Measurements from ENCODE around the gene DNAH6.

DNAH6 gene

GRCh38 chr2:84788027-84788426 is 271.7 kb downstream of the DNAH6 start:
- no peaks in the 10 kb centered on the region for H3K36me3 ChIP-seq (ENCODE audit: control insufficient read depth, insufficient read depth, low read length)
- H4K8ac ChIP-seq (ENCODE audit: low read depth, low read length) = no peak overlapping the region
- H3K4me1 ChIP-seq (ENCODE audit: control insufficient read depth, low read depth, low read length) = no peaks in the 10 kb centered on the region
- WGBS (ENCODE audit: extremely low coverage, insufficient coverage, low lambda C conversion rate) = no CpG with 5 or more reads among the region's 1 CpG
- no peak overlapping the region for H3K27ac ChIP-seq (ENCODE audit: low read depth, low read length)
- DNase-seq = no peak
- no peak overlapping the region for H2BK5ac ChIP-seq (ENCODE audit: low read length)
- no peaks in the 10 kb centered on the region for H3K79me1 ChIP-seq (ENCODE audit: low read length)
- no peak overlapping the region for H3K4me2 ChIP-seq (ENCODE audit: low read length)
- H3K27me3 ChIP-seq (ENCODE audit: insufficient read depth, low read length, poor library complexity) = no peaks in the 10 kb centered on the region
- no peak overlapping the region for H3K4ac ChIP-seq (ENCODE audit: low read depth, low read length)
- H3K18ac ChIP-seq (ENCODE audit: low read length) = no peak overlapping the region
- H3K4me3 ChIP-seq (ENCODE audit: low read length) = no peak overlapping the region
- no peak overlapping the region for H3K23ac ChIP-seq (ENCODE audit: low read length)
- H3K9ac ChIP-seq (ENCODE audit: low read length) = no peak overlapping the region
- no peak overlapping the region for H4K5ac ChIP-seq (ENCODE audit: low read length)
- no peaks in the 10 kb centered on the region for H3K79me2 ChIP-seq (ENCODE audit: control insufficient read depth, insufficient read depth, low read length)
- no peak overlapping the region for H2BK15ac ChIP-seq (replicated peaks; ENCODE audit: low read depth)
- no peak overlapping the region for H2BK120ac ChIP-seq (ENCODE audit: low read depth, low read length)
- H2AK5ac ChIP-seq (ENCODE audit: low read length) = no peak overlapping the region
- no peak overlapping the region for H3K56ac ChIP-seq (ENCODE audit: low read length)

- Histone ChIP-seq H3K4ac (ENCODE audit: low read depth, low read length) (no peak overlapping the region), H3K36me3 (ENCODE audit: control insufficient read depth, insufficient read depth, low read length) (no peaks in the 10 kb centered on the region), H3K9ac (ENCODE audit: low read length) (no peak overlapping the region), H3K4me3 (ENCODE audit: low read length) (no peak overlapping the region), H3K27me3 (ENCODE audit: insufficient read depth, low read length, poor library complexity) (no peaks in the 10 kb centered on the region), H3K27ac (ENCODE audit: low read depth, low read length) (no peak overlapping the region), H4K5ac (ENCODE audit: low read length) (no peak overlapping the region), H4K8ac (ENCODE audit: low read depth, low read length) (no peak overlapping the region), H3K79me1 (ENCODE audit: low read length) (no peaks in the 10 kb centered on the region), H3K4me2 (ENCODE audit: low read length) (no peak overlapping the region), H2AK5ac (ENCODE audit: low read length) (no peak overlapping the region), H3K56ac (ENCODE audit: low read length) (no peak overlapping the region), H3K18ac (ENCODE audit: low read length) (no peak overlapping the region), H3K4me1 (ENCODE audit: control insufficient read depth, low read depth, low read length) (no peaks in the 10 kb centered on the region), H3K79me2 (ENCODE audit: control insufficient read depth, insufficient read depth, low read length) (no peaks in the 10 kb centered on the region), H3K23ac (ENCODE audit: low read length) (no peak overlapping the region), H2BK120ac (ENCODE audit: low read depth, low read length) (no peak overlapping the region), H2BK15ac (replicated peaks; ENCODE audit: low read depth) (no peak overlapping the region), H2BK5ac (ENCODE audit: low read length) (no peak overlapping the region)
- DNase-seq = no peak
- no CpG with 5 or more reads among the region's 3 CpGs for WGBS (ENCODE audit: extremely low coverage, insufficient coverage, low lambda C conversion rate)
Observed at GRCh38 chr2:84788498-84788897, 272.2 kb downstream of the DNAH6 start.

- no peak overlapping the region for H3K4ac ChIP-seq (ENCODE audit: low read depth, low read length)
- H2BK15ac ChIP-seq (replicated peaks; ENCODE audit: low read depth) = no peak overlapping the region
- no peaks in the 10 kb centered on the region for H3K79me2 ChIP-seq (ENCODE audit: control insufficient read depth, insufficient read depth, low read length)
- H3K79me1 ChIP-seq (ENCODE audit: low read length) = no peaks in the 10 kb centered on the region
- no peak overlapping the region for H3K9ac ChIP-seq (ENCODE audit: low read length)
- no peak overlapping the region for H3K27ac ChIP-seq (ENCODE audit: low read depth, low read length)
- H2AK5ac ChIP-seq (ENCODE audit: low read length) = no peak overlapping the region
- no peak overlapping the region for H3K4me2 ChIP-seq (ENCODE audit: low read length)
- H3K4me3 ChIP-seq (ENCODE audit: low read length) = no peak overlapping the region
- no peak overlapping the region for H3K18ac ChIP-seq (ENCODE audit: low read length)
- no peaks in the 10 kb centered on the region for H3K27me3 ChIP-seq (ENCODE audit: insufficient read depth, low read length, poor library complexity)
- H3K56ac ChIP-seq (ENCODE audit: low read length) = no peak overlapping the region
- no peaks in the 10 kb centered on the region for H3K4me1 ChIP-seq (ENCODE audit: control insufficient read depth, low read depth, low read length)
- H4K5ac ChIP-seq (ENCODE audit: low read length) = no peak overlapping the region
- H3K36me3 ChIP-seq (ENCODE audit: control insufficient read depth, insufficient read depth, low read length) = no peaks in the 10 kb centered on the region
- H2BK5ac ChIP-seq (ENCODE audit: low read length) = no peak overlapping the region
- no peak overlapping the region for H4K8ac ChIP-seq (ENCODE audit: low read depth, low read length)
- no peak overlapping the region for H3K23ac ChIP-seq (ENCODE audit: low read length)
- WGBS (ENCODE audit: extremely low coverage, insufficient coverage, low lambda C conversion rate) = no CpG with 5 or more reads among the region's 6 CpGs
- no peak overlapping the region for H2BK120ac ChIP-seq (ENCODE audit: low read depth, low read length)
- DNase-seq = no peak
Observed at GRCh38 chr2:84792856-84793522, 276.7 kb downstream of the DNAH6 start.

GRCh38 chr2:84793641-84794040 is 277.3 kb downstream of the DNAH6 start:
- Histone ChIP-seq H3K79me1 (ENCODE audit: low read length) (no peaks in the 10 kb centered on the region), H3K4ac (ENCODE audit: low read depth, low read length) (no peak overlapping the region), H2BK120ac (ENCODE audit: low read depth, low read length) (no peak overlapping the region), H3K4me3 (ENCODE audit: low read length) (no peak overlapping the region), H2BK15ac (replicated peaks; ENCODE audit: low read depth) (no peak overlapping the region), H3K23ac (ENCODE audit: low read length) (no peak overlapping the region), H4K5ac (ENCODE audit: low read length) (no peak overlapping the region), H3K56ac (ENCODE audit: low read length) (no peak overlapping the region), H2AK5ac (ENCODE audit: low read length) (no peak overlapping the region), H3K4me1 (ENCODE audit: control insufficient read depth, low read depth, low read length) (no peaks in the 10 kb centered on the region), H3K27me3 (ENCODE audit: insufficient read depth, low read length, poor library complexity) (no peaks in the 10 kb centered on the region), H2BK5ac (ENCODE audit: low read length) (no peak overlapping the region), H3K4me2 (ENCODE audit: low read length) (no peak overlapping the region), H3K27ac (ENCODE audit: low read depth, low read length) (no peak overlapping the region), H3K36me3 (ENCODE audit: control insufficient read depth, insufficient read depth, low read length) (no peaks in the 10 kb centered on the region), H3K18ac (ENCODE audit: low read length) (no peak overlapping the region), H3K9ac (ENCODE audit: low read length) (no peak overlapping the region), H4K8ac (ENCODE audit: low read depth, low read length) (no peak overlapping the region), H3K79me2 (ENCODE audit: control insufficient read depth, insufficient read depth, low read length) (no peaks in the 10 kb centered on the region)
- no peak for DNase-seq
- no CpG with 5 or more reads among the region's 4 CpGs for WGBS (ENCODE audit: extremely low coverage, insufficient coverage, low lambda C conversion rate)

- no peak overlapping the region for H3K18ac ChIP-seq (ENCODE audit: low read length)
- H3K23ac ChIP-seq (ENCODE audit: low read length) = no peak overlapping the region
- H3K27ac ChIP-seq (ENCODE audit: low read depth, low read length) = no peak overlapping the region
- H2AK5ac ChIP-seq (ENCODE audit: low read length) = no peak overlapping the region
- H3K56ac ChIP-seq (ENCODE audit: low read length) = no peak overlapping the region
- no peak overlapping the region for H3K4ac ChIP-seq (ENCODE audit: low read depth, low read length)
- H3K79me1 ChIP-seq (ENCODE audit: low read length) = no peaks in the 10 kb centered on the region
- no peak overlapping the region for H3K9ac ChIP-seq (ENCODE audit: low read length)
- no peak overlapping the region for H4K8ac ChIP-seq (ENCODE audit: low read depth, low read length)
- no peak overlapping the region for H2BK5ac ChIP-seq (ENCODE audit: low read length)
- no peak overlapping the region for H2BK15ac ChIP-seq (replicated peaks; ENCODE audit: low read depth)
- H2BK120ac ChIP-seq (ENCODE audit: low read depth, low read length) = no peak overlapping the region
- H3K4me3 ChIP-seq (ENCODE audit: low read length) = no peak overlapping the region
- DNase-seq = no peak
- H3K27me3 ChIP-seq (ENCODE audit: insufficient read depth, low read length, poor library complexity) = no peaks in the 10 kb centered on the region
- H3K4me1 ChIP-seq (ENCODE audit: control insufficient read depth, low read depth, low read length) = no peaks in the 10 kb centered on the region
- H3K36me3 ChIP-seq (ENCODE audit: control insufficient read depth, insufficient read depth, low read length) = no peaks in the 10 kb centered on the region
- H3K79me2 ChIP-seq (ENCODE audit: control insufficient read depth, insufficient read depth, low read length) = no peaks in the 10 kb centered on the region
- H3K4me2 ChIP-seq (ENCODE audit: low read length) = no peak overlapping the region
- no peak overlapping the region for H4K5ac ChIP-seq (ENCODE audit: low read length)
Observed at GRCh38 chr2:84796798-84797197, 280.5 kb downstream of the DNAH6 start.

GRCh38 chr2:84797271-84797670 is 281.0 kb downstream of the DNAH6 start:
- Histone ChIP-seq H4K8ac (ENCODE audit: low read depth, low read length) (no peak overlapping the region), H3K79me2 (ENCODE audit: control insufficient read depth, insufficient read depth, low read length) (no peaks in the 10 kb centered on the region), H3K36me3 (ENCODE audit: control insufficient read depth, insufficient read depth, low read length) (no peaks in the 10 kb centered on the region), H2BK5ac (ENCODE audit: low read length) (no peak overlapping the region), H3K4me3 (ENCODE audit: low read length) (no peak overlapping the region), H3K9ac (ENCODE audit: low read length) (no peak overlapping the region), H3K56ac (ENCODE audit: low read length) (no peak overlapping the region), H3K79me1 (ENCODE audit: low read length) (no peaks in the 10 kb centered on the region), H3K4me2 (ENCODE audit: low read length) (no peak overlapping the region), H2BK120ac (ENCODE audit: low read depth, low read length) (no peak overlapping the region), H4K5ac (ENCODE audit: low read length) (no peak overlapping the region), H3K18ac (ENCODE audit: low read length) (no peak overlapping the region), H3K23ac (ENCODE audit: low read length) (no peak overlapping the region), H3K27ac (ENCODE audit: low read depth, low read length) (no peak overlapping the region), H3K27me3 (ENCODE audit: insufficient read depth, low read length, poor library complexity) (no peaks in the 10 kb centered on the region), H3K4ac (ENCODE audit: low read depth, low read length) (no peak overlapping the region), H3K4me1 (ENCODE audit: control insufficient read depth, low read depth, low read length) (no peaks in the 10 kb centered on the region), H2BK15ac (replicated peaks; ENCODE audit: low read depth) (no peak overlapping the region), H2AK5ac (ENCODE audit: low read length) (no peak overlapping the region)
- no peak for DNase-seq
- WGBS (ENCODE audit: extremely low coverage, insufficient coverage, low lambda C conversion rate) = no CpG with 5 or more reads among the region's 3 CpGs
